GM18519 (cell line): Measurements from ENCODE around the gene CNGB1.
"Not testable (repeated sequence)": the region's sequence is repeated elsewhere in the genome, so short reads cannot be mapped to it uniquely, and the experiment has no call there.

Source experiments
- ATAC-seq: cut with Tn5 transposase; IDR thresholded peaks from one replicate; pipeline ENCODE4 v1.9.1; 2021; ENCODE audit warnings: mild to moderate bottlenecking, moderate library complexity; ENCODE audit not compliant: unreplicated experiment, low FRiP score

CNGB1 gene

DNA sequence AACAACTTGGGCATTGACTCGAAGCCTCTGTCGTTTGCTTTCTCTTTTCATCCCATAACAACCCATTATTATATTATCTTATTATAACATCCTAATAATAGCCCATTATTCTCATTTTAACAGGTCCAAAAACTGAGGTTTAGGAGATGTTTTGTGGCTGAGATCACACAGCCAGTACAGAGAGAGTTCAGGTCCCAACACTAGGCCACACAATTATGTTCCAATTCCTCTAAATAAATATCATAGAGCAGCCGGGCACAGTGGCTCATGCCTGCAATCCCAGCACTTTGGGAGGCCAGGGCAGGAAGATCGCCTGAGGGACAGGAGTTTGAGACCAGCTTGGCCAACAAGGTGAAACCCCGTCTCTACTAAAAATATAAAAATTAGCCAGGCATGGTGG is 128.3 kb downstream of the CNGB1 start:
- ATAC-seq = no peak

DNA sequence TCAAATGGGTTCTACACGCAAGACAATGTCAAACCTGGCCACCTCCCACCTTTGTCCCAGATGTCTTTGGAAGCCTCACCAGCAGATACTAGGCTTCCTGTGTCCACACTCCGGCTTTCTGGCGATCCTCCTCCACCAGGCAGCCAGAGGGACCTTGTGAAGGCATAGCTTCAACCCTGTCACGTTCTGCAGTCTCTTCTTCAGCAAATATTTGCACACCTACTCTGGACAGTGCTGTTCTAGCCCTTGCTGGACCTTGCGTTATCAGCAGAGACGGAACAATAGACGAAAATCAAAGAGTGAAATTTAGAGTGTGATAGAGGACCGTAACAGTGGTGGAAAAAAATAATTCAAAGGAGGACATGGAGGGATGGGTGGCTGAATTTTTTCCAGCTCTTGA is 130.1 kb downstream of the CNGB1 start:
- ATAC-seq = no peak

DNA sequence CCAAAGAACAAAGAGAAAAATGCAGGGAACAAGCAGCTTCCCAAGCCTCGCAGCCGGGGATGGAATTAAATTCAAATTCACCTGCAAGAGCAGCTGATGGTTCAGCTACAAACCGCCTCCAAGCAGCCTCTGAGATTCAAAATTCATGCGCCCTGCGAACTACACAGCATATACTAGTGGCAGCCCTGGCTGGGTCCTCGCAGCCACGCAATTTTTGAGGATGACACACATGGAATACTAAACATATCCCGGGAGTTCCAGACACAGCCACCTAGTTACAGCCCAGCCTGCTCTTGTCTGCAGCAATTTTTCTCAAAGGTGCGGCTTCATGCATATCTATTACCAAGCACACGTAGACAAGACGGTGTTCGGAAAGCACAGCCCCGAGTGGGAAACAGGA is 132.8 kb downstream of the CNGB1 start:
- no peak for ATAC-seq

DNA sequence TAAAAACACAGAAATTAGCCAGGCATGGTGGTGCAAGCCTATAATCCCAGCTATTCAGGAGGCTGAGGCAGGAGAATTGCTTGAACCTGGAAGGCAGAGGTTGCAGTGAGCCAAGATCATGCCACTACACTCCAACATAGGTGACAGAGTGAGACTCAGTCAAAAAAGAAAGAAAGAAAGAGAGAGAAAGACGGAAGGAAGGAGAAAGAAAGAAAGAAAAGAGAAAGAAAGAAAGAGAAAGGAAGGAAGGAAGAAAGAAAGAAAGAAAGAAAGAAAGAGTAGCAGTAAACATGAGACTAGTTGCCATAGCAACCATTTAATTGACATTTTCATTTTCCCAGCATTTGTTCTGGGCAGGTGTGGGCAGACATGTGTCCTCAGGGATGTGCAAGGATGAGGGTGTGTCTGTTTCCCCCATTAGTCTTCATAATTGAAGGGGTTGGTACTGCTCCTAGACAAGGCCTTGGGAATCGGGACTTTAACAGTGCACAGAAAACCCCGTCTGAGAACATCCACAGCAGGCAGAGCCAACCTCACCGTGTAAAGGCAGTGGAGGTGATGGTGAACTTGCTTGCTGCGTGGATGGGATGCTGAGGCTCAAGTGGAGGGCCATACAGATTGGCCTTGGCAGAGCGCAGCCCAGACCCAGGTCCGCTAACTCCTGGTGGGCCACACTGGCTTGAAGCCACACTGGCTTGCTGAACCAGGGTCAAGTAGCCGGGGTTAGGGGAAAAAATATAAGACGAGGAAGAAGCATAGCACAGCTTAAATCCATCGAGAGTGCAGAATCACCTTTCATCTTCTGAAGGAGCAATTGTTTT is 133.4 kb downstream of the CNGB1 start:
- ATAC-seq = no peak

DNA sequence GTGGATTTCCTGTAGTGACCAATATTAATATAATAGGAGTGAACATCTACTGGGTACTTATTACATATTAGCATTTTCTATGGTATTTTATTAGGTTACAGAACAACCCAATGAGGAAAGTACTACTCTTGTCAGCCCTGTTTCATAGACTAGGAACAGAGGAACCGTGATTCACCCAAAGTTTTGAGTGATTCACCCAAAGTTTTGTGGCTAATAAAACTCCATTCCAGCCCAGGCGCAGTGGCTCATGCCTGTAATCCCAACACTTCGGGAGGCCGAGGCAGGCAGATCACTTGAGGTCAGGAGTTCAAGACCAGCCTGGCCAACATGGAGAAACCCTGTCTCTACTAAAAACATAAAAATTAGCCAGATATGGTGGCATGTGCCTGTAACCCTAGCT is 135.5 kb downstream of the CNGB1 start:
- ATAC-seq = not testable (repeated sequence)

DNA sequence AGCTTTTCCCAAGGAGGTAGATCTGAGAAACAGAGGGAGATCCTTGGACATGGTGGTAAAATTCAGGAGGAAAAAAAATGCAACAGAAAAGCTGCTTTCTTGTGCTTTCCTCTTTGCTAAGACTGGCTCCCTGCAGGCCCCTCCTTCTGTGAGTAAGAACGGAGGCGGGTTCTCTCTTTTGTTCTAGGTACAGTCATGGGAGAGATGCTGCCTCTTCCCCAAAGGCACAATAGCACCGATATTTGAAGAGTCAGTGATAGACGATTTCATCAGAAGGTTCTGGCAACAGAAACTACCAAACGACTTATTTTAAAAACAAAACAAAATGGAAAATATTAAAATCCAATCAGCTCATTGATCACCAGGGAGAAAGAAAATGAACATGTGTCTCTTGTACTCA is 136.0 kb downstream of the CNGB1 start:
- ATAC-seq = no peak
